OCI-LY3 (cell line): Measurements from ENCODE around the gene TNS3.

Experiments
- CTCF ChIP-seq: fragments of 200-600, 300-600 bp; sonication (generic); IDR thresholded peaks from 2 replicates; pipeline ENCODE4 v1.5.1; 2014; ENCODE audit warnings: antibody characterized with exemption, low read length, low read depth
- EZH2phosphoT487 ChIP-seq: fragments of 200-600 bp; shearing (Covaris generic); IDR thresholded peaks from 2 replicates; pipeline ENCODE4 v1.6.1; 2018; ENCODE audit warnings: antibody characterized with exemption, mixed run types, low read depth

DNA sequence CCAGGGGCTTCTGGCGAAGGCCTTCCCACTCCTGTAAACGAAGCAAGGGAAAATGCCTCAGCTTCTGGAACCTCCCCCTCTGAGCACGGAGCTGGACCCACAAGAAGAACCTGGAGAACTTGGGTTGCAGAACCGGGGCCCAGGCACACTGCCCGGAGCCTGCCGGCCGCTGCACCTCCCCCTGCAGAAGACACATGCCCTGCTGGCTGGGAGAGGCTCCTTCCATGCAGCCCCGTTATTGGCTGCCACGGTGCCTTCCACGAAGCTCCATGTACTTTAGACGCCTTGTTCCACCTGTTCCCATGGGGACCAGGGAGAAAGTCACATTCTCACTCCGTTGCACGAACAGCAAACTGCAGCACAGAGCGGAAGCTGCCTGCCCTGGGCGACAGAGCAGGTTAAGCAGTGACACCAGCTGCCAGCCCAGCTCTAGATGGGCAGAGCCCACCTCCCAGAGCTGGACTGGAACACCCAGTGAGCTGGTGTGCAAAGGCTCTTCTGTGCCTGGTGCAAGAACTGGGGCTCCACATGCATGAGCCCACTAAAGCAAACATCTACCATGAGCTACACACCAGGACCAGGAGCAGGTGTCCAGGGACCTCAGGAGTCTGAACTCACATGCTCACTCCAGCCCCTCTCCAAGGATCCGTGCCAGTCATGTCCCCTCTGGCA is 70.1 kb downstream of the TNS3 start:
- TF ChIP-seq CTCF (no peak), EZH2phosphoT487 (no peak)
